H9 (cell line): ENCODE results near the gene DHRSX. TPM values are rescaled to one million over a fixed set of nuclear protein-coding genes. Genes with fewer than 3 reads are reported as not detected.

Experiments used
- DNase-seq: peaks from one replicate; pipeline ENCODE4 v3.0.0-alpha.2; 2017
- H2AFZ ChIP-seq: one replicate; pipeline ENCODE4 v1.6.1; 2013; ENCODE audit warnings: mild to moderate bottlenecking, low read length, control low read depth, moderate library complexity
- H2AK5ac ChIP-seq: 2 replicates; pipeline ENCODE4 v1.6.1; 2013; ENCODE audit warnings: low read length, control low read depth, mixed read lengths; ENCODE audit not compliant: insufficient read length
- H2BK120ac ChIP-seq: one replicate; pipeline ENCODE4 v1.6.1; 2013; ENCODE audit warnings: low read depth, mild to moderate bottlenecking, low read length, control low read depth, inconsistent platforms; ENCODE audit not compliant: poor library complexity, severe bottlenecking
- H2BK12ac ChIP-seq: 2 replicates; pipeline ENCODE4 v1.6.1; 2013; ENCODE audit warnings: low read length, control low read depth, mixed read lengths, low read depth; ENCODE audit not compliant: insufficient read length
- H2BK15ac ChIP-seq: 2 replicates; pipeline ENCODE4 v1.6.1; 2013; ENCODE audit warnings: low read depth, low read length, control low read depth
- H2BK20ac ChIP-seq: one replicate; pipeline ENCODE4 v1.6.1; 2013; ENCODE audit warnings: low read depth, mild to moderate bottlenecking, low read length, control low read depth, inconsistent platforms; ENCODE audit not compliant: poor library complexity, severe bottlenecking
- H2BK5ac ChIP-seq: 2 replicates; pipeline ENCODE4 v1.6.1; 2013; ENCODE audit warnings: low read length, control low read depth, mixed read lengths; ENCODE audit not compliant: insufficient read length
- H3K14ac ChIP-seq: 2 replicates; pipeline ENCODE4 v1.6.1; 2013; ENCODE audit warnings: low read length, control low read depth; ENCODE audit not compliant: insufficient read depth
- H3K18ac ChIP-seq: 2 replicates; pipeline ENCODE4 v1.6.1; 2013; ENCODE audit warnings: low read depth, mild to moderate bottlenecking, mixed read lengths, low read length, control low read depth; ENCODE audit not compliant: insufficient read length
- H3K23ac ChIP-seq: 2 replicates; pipeline ENCODE4 v1.6.1; 2013; ENCODE audit warnings: low read length, control low read depth, mixed read lengths, low read depth; ENCODE audit not compliant: insufficient read length
- H3K23me2 ChIP-seq: 2 replicates; pipeline ENCODE4 v1.6.1; 2013; ENCODE audit warnings: low read depth, mild to moderate bottlenecking, mixed read lengths, low read length, control low read depth; ENCODE audit not compliant: insufficient read length, poor library complexity, severe bottlenecking
- H3K27ac ChIP-seq: 2 replicates; pipeline ENCODE4 v1.5.1; 2013; ENCODE audit warnings: low read length, control low read depth, mixed read lengths, low read depth; ENCODE audit not compliant: insufficient read length
- H3K27me3 ChIP-seq: 2 replicates; pipeline ENCODE4 v1.6.1; 2013; ENCODE audit warnings: low read length, control low read depth, inconsistent platforms; ENCODE audit not compliant: insufficient read depth
- H3K4ac ChIP-seq: 2 replicates; pipeline ENCODE4 v1.6.1; 2013; ENCODE audit warnings: low read depth, mild to moderate bottlenecking, control low read depth, inconsistent platforms, low read length, moderate library complexity
- H3K4me1 ChIP-seq: 2 replicates; pipeline ENCODE4 v1.6.1; 2013; ENCODE audit warnings: low read length, control low read depth, inconsistent platforms; ENCODE audit not compliant: insufficient read depth
- H3K4me2 ChIP-seq: 2 replicates; pipeline ENCODE4 v1.6.1; 2013; ENCODE audit warnings: low read length, control low read depth, mixed read lengths; ENCODE audit not compliant: insufficient read length, insufficient read depth
- H3K56ac ChIP-seq: 2 replicates; pipeline ENCODE4 v1.6.1; 2013; ENCODE audit warnings: low read depth, mild to moderate bottlenecking, mixed read lengths, low read length, control low read depth; ENCODE audit not compliant: insufficient read length
- H3K79me1 ChIP-seq: 2 replicates; pipeline ENCODE4 v1.6.1; 2013; ENCODE audit warnings: low read depth, mild to moderate bottlenecking, moderate library complexity, low read length, control low read depth, inconsistent platforms; ENCODE audit not compliant: insufficient read depth, poor library complexity, severe bottlenecking
- H3K79me2 ChIP-seq: 2 replicates; pipeline ENCODE4 v1.6.1; 2013; ENCODE audit warnings: low read length, control low read depth, inconsistent platforms; ENCODE audit not compliant: insufficient read depth
- H3K9ac ChIP-seq: 2 replicates; pipeline ENCODE4 v1.6.1; 2013; ENCODE audit warnings: low read length, control low read depth, mixed read lengths; ENCODE audit not compliant: insufficient read length; ENCODE audit errors: extremely low read depth
- H3K9me3 ChIP-seq: one replicate; pipeline ENCODE4 v1.6.1; 2013; ENCODE audit warnings: low read depth, low read length, inconsistent platforms; ENCODE audit not compliant: control insufficient read depth
- H3T11ph ChIP-seq: one replicate; pipeline ENCODE4 v1.6.1; 2013; ENCODE audit warnings: mild to moderate bottlenecking, low read length, control low read depth, inconsistent platforms
- H4K20me1 ChIP-seq: one replicate; pipeline ENCODE4 v1.6.1; 2013; ENCODE audit not compliant: control insufficient read depth, insufficient read length, insufficient read depth
- H4K5ac ChIP-seq: 2 replicates; pipeline ENCODE4 v1.6.1; 2013; ENCODE audit warnings: low read depth, mild to moderate bottlenecking, mixed read lengths, low read length, control low read depth; ENCODE audit not compliant: insufficient read length
- H4K8ac ChIP-seq: replicated peaks from 2 replicates; pipeline ENCODE4 v1.6.1; 2013; ENCODE audit warnings: low read length, control low read depth, mixed read lengths, low read depth; ENCODE audit not compliant: insufficient read length
- H4K91ac ChIP-seq: 2 replicates; pipeline ENCODE4 v1.6.1; 2013; ENCODE audit warnings: low read depth, mild to moderate bottlenecking, moderate library complexity, mixed read lengths, low read length, control low read depth; ENCODE audit not compliant: insufficient read length
- H3K27ac Mint-ChIP-seq, 3 experiments: 2 replicates in 2 of 3; 3 replicates in 1 of 3; pipeline ENCODE4 v1.8.0; 2020 to 2021; ENCODE audit warnings: mixed read lengths in 3 of 3, mild to moderate bottlenecking in 1 of 3, moderate library complexity in 1 of 3
- H3K27me3 Mint-ChIP-seq: 2 replicates; pipeline ENCODE4 v1.8.0; 2021; ENCODE audit warnings: low read depth, mild to moderate bottlenecking, moderate library complexity, mixed read lengths
- H3K36me3 Mint-ChIP-seq, 3 experiments: 2 replicates in 2 of 3; 3 replicates in 1 of 3; pipeline ENCODE4 v1.8.0; 2020 to 2021; ENCODE audit warnings: low read depth in 3 of 3, mixed read lengths in 3 of 3; ENCODE audit not compliant: insufficient read depth in 1 of 3
- H3K4me1 Mint-ChIP-seq, 2 experiments: 2 replicates each; pipeline ENCODE4 v1.8.0; 2020; ENCODE audit warnings: mixed read lengths in 2 of 2
- H3K4me3 Mint-ChIP-seq, 2 experiments: 2 replicates in 1 of 2; 3 replicates in 1 of 2; pipeline ENCODE4 v1.8.0; 2020 to 2021; ENCODE audit warnings: mild to moderate bottlenecking in 2 of 2, mixed read lengths in 2 of 2, moderate library complexity in 1 of 2
- H3K9me3 Mint-ChIP-seq, 2 experiments: 2 replicates in 1 of 2; 3 replicates in 1 of 2; pipeline ENCODE4 v1.8.0; 2020; ENCODE audit warnings: mild to moderate bottlenecking in 2 of 2, mixed read lengths in 2 of 2, moderate library complexity in 1 of 2
- CTCF ChIP-seq: fragments of 200-600 bp; sonication (generic); conservative IDR thresholded peaks from 3 replicates; pipeline ENCODE4 v1.8.0; 2021; ENCODE audit warnings: antibody characterized with exemption, mild to moderate bottlenecking
- WGBS: extraction: QIAGEN DNeasy Blood & Tissue Kit; methylation state at CpG from one replicate; pipeline ENCODE4 v1.1.7; 2013; ENCODE audit warnings: missing lambda C conversion rate, low lambda C conversion rate, mixed read lengths; ENCODE audit not compliant: insufficient read length; ENCODE audit errors: extremely low coverage; 5-methylcytosine and 5-hydroxymethylcytosine counted together
- total RNA-seq: library from RNA; stranded (reverse); gene quantifications from 2 replicates; pipeline ENCODE4 v1.2.1, GENCODE V29; 2021

Gene DHRSX
- total RNA-seq, 1 experiment from 2014 or later = 44.0 TPM

- H3K9me3 Mint-ChIP-seq = peaks cover 3 to 5% of the 10 kb centered on the region in 2 experiments; a peak in 3 of 5 replicates
- Histone ChIP-seq H2BK5ac (no peak overlapping the region), H2BK20ac (no peak overlapping the region), H3K14ac (no peak overlapping the region), H4K8ac (no peak overlapping the region), H3K4me2 (no peak overlapping the region), H3K9ac (no peak overlapping the region), H3K4ac (no peak overlapping the region), H2AFZ (no peak overlapping the region), H3K18ac (no peak overlapping the region), H3K23me2 (no peaks in the 10 kb centered on the region), H3K9me3 (no peaks in the 10 kb centered on the region), H3K4me1 (peaks cover 5% of the 10 kb centered on the region; the same call in 1 of the 2 replicates), H3K27me3 (no peaks in the 10 kb centered on the region), H3K27ac (no peak overlapping the region), H4K91ac (no peak overlapping the region), H4K5ac (no peak overlapping the region), H2BK15ac (no peak overlapping the region), H4K20me1 (no peaks in the 10 kb centered on the region), H3T11ph (no peak overlapping the region), H3K79me2 (no peaks in the 10 kb centered on the region), H2AK5ac (no peak overlapping the region), H2BK120ac (no peak overlapping the region), H3K79me1 (no peaks in the 10 kb centered on the region), H2BK12ac (no peak overlapping the region), H3K56ac (no peak overlapping the region), H3K23ac (no peak overlapping the region)
- no peak for TF ChIP-seq CTCF
- no peak for DNase-seq
- peaks cover 11 to 18% of the 10 kb centered on the region in 2 experiments for H3K4me1 Mint-ChIP-seq
- no CpG with 5 or more reads among the region's 10 CpGs for WGBS
- H3K27me3 Mint-ChIP-seq = no peaks in the 10 kb centered on the region
- H3K27ac Mint-ChIP-seq = no peak overlapping the region
- H3K36me3 Mint-ChIP-seq = peaks cover 0 to 6% (median 0%) of the 10 kb centered on the region in 3 experiments; a peak in 1 of 7 replicates
- H3K4me3 Mint-ChIP-seq = no peak overlapping the region
Measured at GRCh38 chrX:2526390-2526789, 25.6 kb upstream of the DHRSX start.
